ENCODE measurements around the gene CSAD. TPM values are rescaled to one million over a fixed set of nuclear protein-coding genes. Genes with fewer than 3 reads are reported as not detected.

Gene CSAD
- total and polyA plus RNA-seq, 2 of the 13 experiments (the other 11 are each of a cell fraction or from before 2014, with no cell fraction given) = 7.2 to 23.5 TPM

GRCh38 chr12:53219292-53219955 lies 38.7 kb upstream of the CSAD start (continued):
- TF ChIP-seq HMGXB3 (CRISPR knock-in tag; IDR thresholded peaks at IDR 0.05; ENCODE audit: borderline replicate concordance) (no peak), SIN3B (IDR thresholded peaks at IDR 0.05; ENCODE audit: low read length) (no peak), RBM22 (optimal IDR thresholded peaks at IDR 0.05; ENCODE audit: low read length) (no peak), ONECUT2 (CRISPR knock-in tag; IDR thresholded peaks at IDR 0.05) (no peak), CENPBD1 (CRISPR knock-in tag; IDR thresholded peaks at IDR 0.05; ENCODE audit: borderline replicate concordance, low read depth) (no peak), GATAD1 (CRISPR knock-in tag; IDR thresholded peaks at IDR 0.05) (no peak), FOXJ3 (CRISPR knock-in tag; IDR thresholded peaks at IDR 0.05; ENCODE audit: borderline replicate concordance) (no peak)

Data from HepG2 (cell line).